ENCODE measurements around the gene GCK.

- TF ChIP-seq NFRKB (IDR thresholded peaks at IDR 0.05) (no peak), BHLHE40 (IDR thresholded peaks at IDR 0.05; ENCODE audit: borderline replicate concordance) (no peak), PKNOX1 (IDR thresholded peaks at IDR 0.05) (no peak), SUZ12 (IDR thresholded peaks at IDR 0.05) (no peak), ARNT (IDR thresholded peaks at IDR 0.05) (no peak), HDGF (IDR thresholded peaks at IDR 0.05; ENCODE audit: borderline replicate concordance) (no peak), FOXA1 (IDR thresholded peaks at IDR 0.05) (no peak), L3MBTL2 (conservative IDR thresholded peaks at IDR 0.05) (no peak), ELF4 (IDR thresholded peaks at IDR 0.05) (no peak), CTBP1 (IDR thresholded peaks at IDR 0.05; ENCODE audit: borderline replicate concordance) (no peak), SP1 (IDR thresholded peaks at IDR 0.05) (no peak), FOXK2 (IDR thresholded peaks at IDR 0.05) (no peak)
Measured at GRCh38 chr7:44216521-44217222, 27.4 kb upstream of the GCK start.
